D721Med (cell line): ENCODE data around the gene TSR1.

Experiments
- DNase-seq: peaks from one replicate; pipeline ENCODE4 v3.0.0; 2011; ENCODE audit warnings: low spot score; ENCODE audit not compliant: insufficient read length
- FAIRE-seq: peaks from 2 replicates; lab custom pipeline; 2011; peaks lifted over from hg19 to GRCh38; lab: Jason Lieb, UNC
- TF ChIP-seq, protein P1 (sequence below): IDR thresholded peaks from 2 replicates; pipeline ENCODE4 v1.5.1; 2012; ENCODE audit warnings: mild to moderate bottlenecking, control low read depth; ENCODE audit not compliant: insufficient read depth; ENCODE audit errors: missing control alignments

TSR1 gene

DNA sequence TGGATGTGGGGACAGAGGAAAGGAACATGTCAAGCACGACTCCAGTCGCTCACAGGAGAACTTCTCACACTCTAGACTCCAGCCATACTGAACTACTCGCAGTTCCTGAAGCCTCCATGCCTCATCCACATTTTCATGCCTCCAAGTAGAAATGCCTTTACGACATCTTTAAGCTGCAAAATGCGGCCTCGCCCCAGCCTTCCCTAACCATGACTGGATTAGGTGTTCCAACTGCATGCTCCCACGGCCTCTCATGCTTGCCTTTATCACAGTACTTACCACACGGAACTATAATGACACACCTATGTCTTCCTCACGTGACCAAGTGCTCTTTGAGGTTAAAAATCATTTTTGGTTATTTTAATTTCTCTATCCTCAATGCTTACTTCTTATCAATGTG is 56.5 kb downstream of the TSR1 start:
- TF ChIP-seq, protein P1, sequence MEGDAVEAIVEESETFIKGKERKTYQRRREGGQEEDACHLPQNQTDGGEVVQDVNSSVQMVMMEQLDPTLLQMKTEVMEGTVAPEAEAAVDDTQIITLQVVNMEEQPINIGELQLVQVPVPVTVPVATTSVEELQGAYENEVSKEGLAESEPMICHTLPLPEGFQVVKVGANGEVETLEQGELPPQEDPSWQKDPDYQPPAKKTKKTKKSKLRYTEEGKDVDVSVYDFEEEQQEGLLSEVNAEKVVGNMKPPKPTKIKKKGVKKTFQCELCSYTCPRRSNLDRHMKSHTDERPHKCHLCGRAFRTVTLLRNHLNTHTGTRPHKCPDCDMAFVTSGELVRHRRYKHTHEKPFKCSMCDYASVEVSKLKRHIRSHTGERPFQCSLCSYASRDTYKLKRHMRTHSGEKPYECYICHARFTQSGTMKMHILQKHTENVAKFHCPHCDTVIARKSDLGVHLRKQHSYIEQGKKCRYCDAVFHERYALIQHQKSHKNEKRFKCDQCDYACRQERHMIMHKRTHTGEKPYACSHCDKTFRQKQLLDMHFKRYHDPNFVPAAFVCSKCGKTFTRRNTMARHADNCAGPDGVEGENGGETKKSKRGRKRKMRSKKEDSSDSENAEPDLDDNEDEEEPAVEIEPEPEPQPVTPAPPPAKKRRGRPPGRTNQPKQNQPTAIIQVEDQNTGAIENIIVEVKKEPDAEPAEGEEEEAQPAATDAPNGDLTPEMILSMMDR, result no peak
- FAIRE-seq, result no peak
- no peak for DNase-seq

DNA sequence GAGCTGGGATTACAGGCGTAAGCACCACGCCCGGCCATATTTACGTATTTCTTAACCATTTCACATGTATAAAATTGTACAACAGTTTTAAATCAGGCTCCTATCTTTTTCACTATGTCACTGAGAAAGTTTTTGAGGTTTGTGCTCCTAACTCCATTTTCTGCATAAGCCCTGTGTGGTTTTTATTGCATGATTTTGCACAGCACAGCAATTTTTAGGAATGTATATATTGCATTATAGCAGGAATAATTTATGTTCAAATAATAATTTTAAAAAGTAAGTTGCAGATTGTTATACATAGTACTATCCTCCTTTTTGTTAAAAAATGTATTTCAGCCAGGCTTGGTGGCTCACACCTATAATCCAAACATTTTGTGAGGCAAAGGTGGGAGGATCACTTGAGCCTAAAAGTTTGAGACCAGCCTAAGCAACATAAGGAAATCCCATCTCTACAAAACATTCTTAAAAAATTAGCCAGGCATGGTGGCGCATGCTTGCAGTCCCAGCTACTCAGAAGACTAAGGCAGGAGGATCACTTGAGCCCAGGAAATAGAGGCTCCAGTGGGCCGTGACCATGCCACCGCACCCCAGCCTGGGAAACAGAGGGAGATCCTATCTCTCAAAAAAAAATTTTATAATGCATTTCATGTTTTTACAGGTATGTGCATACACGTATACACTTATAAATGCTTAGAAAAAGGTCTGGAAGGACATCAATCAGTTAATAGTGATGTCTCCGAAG is 58.7 kb downstream of the TSR1 start:
- TF ChIP-seq, protein P1, result no peak
- FAIRE-seq (no peak), DNase-seq (no peak)

DNA sequence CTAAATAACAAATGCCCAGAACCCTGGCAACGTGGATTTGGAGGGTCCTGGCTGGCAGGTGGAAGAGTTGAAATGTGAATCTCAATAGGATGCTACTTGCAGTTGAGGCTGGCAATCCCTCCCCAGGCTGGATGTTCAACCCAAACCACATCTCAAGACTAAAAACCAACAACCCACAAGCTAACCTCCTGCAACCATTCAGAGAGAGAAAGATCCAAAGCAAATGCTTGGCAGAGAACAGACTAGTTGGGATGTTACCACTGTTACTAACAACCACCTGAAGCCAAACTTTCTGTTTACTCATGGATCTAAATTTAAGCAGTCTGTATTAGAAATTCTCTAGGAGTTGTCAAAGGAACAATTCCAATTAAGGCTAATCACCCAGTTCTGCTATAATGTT is 60.5 kb downstream of the TSR1 start:
- no peak for DNase-seq
- TF ChIP-seq, protein P1, result no peak
- no peak for FAIRE-seq

DNA sequence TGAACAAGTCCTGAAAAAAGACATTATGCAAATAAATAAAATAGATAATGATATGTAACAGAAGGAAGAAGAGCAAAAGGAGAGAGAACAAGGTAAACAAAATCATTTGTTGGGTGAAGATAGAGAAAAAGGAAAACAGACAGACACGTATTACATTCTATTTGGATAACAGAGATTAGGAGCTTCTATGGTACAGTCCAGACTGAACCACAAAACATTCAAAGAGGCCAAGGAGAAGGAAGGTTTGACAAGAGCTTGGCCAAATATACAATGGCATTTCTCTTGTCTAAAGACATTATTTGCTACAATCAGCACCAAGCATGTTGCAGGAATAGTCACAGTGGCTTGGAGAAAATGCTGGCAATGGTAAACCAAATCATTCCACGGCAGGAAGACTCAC is 61.8 kb downstream of the TSR1 start:
- TF ChIP-seq, protein P1, result no peak
- no peak for DNase-seq
- FAIRE-seq, result no peak
